Esophagus muscularis mucosa (tissue), 3 donors: ENCODE results near the gene PSMD11.

ENCODE experiments used
- CTCF ChIP-seq, 3 experiments: fragments of 200-600 bp in 2 of 3; fragments of 450-650 bp in 1 of 3; sonication (generic) in 2 of 3; IDR thresholded peaks; one replicate each; pipeline ENCODE4 v1.5.1; 2017 to 2019; ENCODE audit warnings: antibody characterized with exemption in 3 of 3, mild to moderate bottlenecking in 2 of 3, moderate library complexity in 1 of 3
- POLR2A ChIP-seq: fragments of 450-650 bp; IDR thresholded peaks from one replicate; pipeline ENCODE4 v1.6.1; 2017; ENCODE audit warnings: antibody characterized with exemption, moderate library complexity, mild to moderate bottlenecking, low read depth
- POLR2AphosphoS5 ChIP-seq, 2 donors: sonication (generic); formaldehyde crosslinking; IDR thresholded peaks; one replicate each; pipeline ENCODE4 v1.6.1; 2017; ENCODE audit warnings: antibody characterized with exemption in 2 of 2

- TF ChIP-seq POLR2A (no peak), CTCF (IDR thresholded peaks at IDR 0.05) (no peak), POLR2AphosphoS5 (IDR thresholded peaks at IDR 0.05) (no peak)
These were observed 76.6 kb downstream of the PSMD11 start for GRCh38 chr17:32520737-32521404.
